A549 (cell line): ENCODE data around the gene C1QTNF1. TPM values are rescaled to one million over a fixed set of nuclear protein-coding genes. Genes with fewer than 3 reads are reported as not detected.

Source experiments
- ATAC-seq, 2 experiments: fragments of 200-7000 bp in 1 of 2; fragments of >200 bp in 1 of 2; cut with Nextera tagmentation in 1 of 2; cut with Tn5 transposase in 1 of 2; 3 replicates each; pipeline versions ENCODE4 v1.8.0 to v1.9.1; 2018 to 2020; ENCODE audit warnings: mild to moderate bottlenecking in 1 of 2, moderate library complexity in 1 of 2
- CTCF ChIA-PET: fragments of 300-600 bp; sonication (Branson Sonifier 250); formaldehyde crosslinking; extraction: SDS; loops from one replicate; lab custom pipeline; 2021; ENCODE audit warnings: antibody characterized with exemption, inconsistent platforms; lab: Yijun Ruan, JAX
- POLR2A ChIA-PET: fragments of 350-600 bp; formaldehyde crosslinking; extraction: SDS; loops from one replicate; lab custom pipeline; 2021; ENCODE audit warnings: antibody characterized with exemption, inconsistent platforms; lab: Yijun Ruan, JAX
- DNase-seq, 2 experiments: peaks; one replicate each; pipeline versions ENCODE4 v3.0.0 to v3.0.0-alpha.2; 2011 to 2016; ENCODE audit warnings: low read depth in 1 of 2, low spot score in 1 of 2
- FAIRE-seq: peaks from 2 replicates; lab custom pipeline; 2011; peaks lifted over from hg19 to GRCh38; lab: Jason Lieb, UNC
- H3K27ac ChIP-seq, 2 experiments: fragments of >200 bp; sonication (Bioruptor Twin); formaldehyde crosslinking; 3 replicates each; pipeline ENCODE4 v1.5.1; 2016 to 2017
- H3K4me1 ChIP-seq: fragments of >200 bp; sonication (Bioruptor Twin); formaldehyde crosslinking; 3 replicates; pipeline ENCODE4 v1.6.1; 2016
- H3K4me2 ChIP-seq: fragments of >200 bp; sonication (Bioruptor Twin); formaldehyde crosslinking; 3 replicates; pipeline ENCODE4 v1.6.1; 2016
- H3K4me3 ChIP-seq: fragments of >200 bp; sonication (Bioruptor Twin); formaldehyde crosslinking; 3 replicates; pipeline ENCODE4 v1.5.1; 2016
- H3K9me3 ChIP-seq: fragments of >200 bp; sonication (Bioruptor Twin); formaldehyde crosslinking; 3 replicates; pipeline ENCODE4 v1.6.1; 2016
- BHLHE40 ChIP-seq: IDR thresholded peaks from 2 replicates; pipeline ENCODE4 v1.6.1; 2012; ENCODE audit warnings: low read depth, low read length, inconsistent platforms
- CBX8 ChIP-seq: fragments of 200-600 bp; sonication (generic); IDR thresholded peaks from 2 replicates; pipeline ENCODE4 v1.6.1; 2016
- EHMT2 ChIP-seq: fragments of 200-600 bp; sonication (generic); IDR thresholded peaks from 2 replicates; pipeline ENCODE4 v1.6.1; 2016; ENCODE audit warnings: antibody characterized with exemption, low read depth, mild to moderate bottlenecking, moderate library complexity
- FOSB ChIP-seq: fragments of 250-450 bp; sonication (Bioruptor Pico); IDR thresholded peaks from 2 replicates; pipeline ENCODE4 v1.5.0; 2020; ENCODE audit warnings: mild to moderate bottlenecking, moderate library complexity
- NPAS2 ChIP-seq: fragments of 250-450 bp; sonication (Bioruptor Pico); IDR thresholded peaks from 2 replicates; pipeline ENCODE4 v1.8.0; 2022; ENCODE audit warnings: mild to moderate bottlenecking, moderate library complexity, borderline replicate concordance
- POLR2A ChIP-seq: IDR thresholded peaks from 2 replicates; pipeline ENCODE4 v1.6.1; 2012; ENCODE audit warnings: mild to moderate bottlenecking, low read length
- WGBS: methylation state at CpG from one replicate; pipeline ENCODE4 v1.1.6; 2017; ENCODE audit errors: missing lambda C conversion rate; 5-methylcytosine and 5-hydroxymethylcytosine counted together
- polyA plus RNA-seq, 4 experiments: library from polyadenylated mRNA; depleted of rRNA in 3 of 4; stranded (reverse); fragments of >200 nt; fragmentation: RNase III in 1 of 4; extraction: RNeasy Plus Mini Kit Qiagen cat#74134 plus additional on column Dnase treatment in 1 of 4; gene quantifications; 2 replicates in 3 of 4; 3 replicates in 1 of 4; pipeline ENCODE4 v1.2.3, GENCODE V29; 2011 to 2017

Gene C1QTNF1
- polyA plus RNA-seq, 2 of the 4 experiments (the other 2 are of a cell fraction): 10.2 to 26.1 TPM

- TF ChIP-seq BHLHE40: no peak
- no peak for TF ChIP-seq CBX8
- TF ChIP-seq FOSB (CRISPR knock-in tag): no peak
- TF ChIP-seq POLR2A: no peak
These were observed 73.5 kb downstream of the C1QTNF1 start (continued) for GRCh38 chr17:79097226-79098055.

DNA sequence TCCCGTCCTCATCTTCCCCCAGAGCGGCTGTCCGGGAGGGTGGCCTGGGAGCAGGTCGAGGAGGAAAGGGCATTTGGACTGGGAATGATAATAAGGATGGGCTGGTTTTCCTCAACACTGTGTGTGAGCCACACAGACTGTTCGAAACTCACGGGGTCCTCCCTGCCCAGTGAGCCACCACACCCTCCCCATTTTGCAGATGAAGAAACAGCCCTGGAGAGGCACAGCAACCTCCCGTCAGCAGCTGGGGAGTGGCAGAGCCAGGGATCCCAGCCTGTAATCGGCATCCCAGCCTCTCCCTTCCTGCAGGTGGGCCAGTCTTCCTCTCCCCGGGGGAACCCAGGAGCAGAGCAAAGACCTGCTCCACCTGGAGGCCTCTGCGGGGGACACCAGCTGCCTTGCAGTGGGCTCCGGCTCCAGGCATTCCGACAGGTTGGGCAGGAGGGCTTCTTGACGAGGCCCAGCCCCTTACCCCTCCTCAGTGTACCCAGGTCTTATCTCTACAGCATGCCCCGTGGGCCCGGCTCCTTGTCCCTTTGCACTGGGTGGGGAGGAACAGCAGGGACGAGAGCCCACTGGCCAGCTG lies 74.4 kb downstream of the C1QTNF1 start:
- peak in 1 of 2 experiments; percentile 8; a peak in 2 of 6 replicates for ATAC-seq
- DNase-seq: no peak
- H3K4me3 ChIP-seq: no peak overlapping the region
- TF ChIP-seq NPAS2: no peak
- TF ChIP-seq EHMT2: no peak
- H3K4me1 ChIP-seq: 0 out of 3 replicates have a peak, but pooled peaks cover 6% of the 10 kb centered on the region
- WGBS: 76% methylated on average over 13 of the region's 16 CpGs
- ChIA-PET POLR2A (no interaction called here), CTCF (interaction anchor here (1.4 to 9.7 kb wide), 4 partner anchors 10 to 294 kb away, joined by 6 to 67 read pairs (median 19); no protein-coding TSS in a partner anchor)
- no peak for FAIRE-seq
- no peak overlapping the region for H3K4me2 ChIP-seq
- no peaks in the 10 kb centered on the region for H3K9me3 ChIP-seq
- no peak overlapping the region for H3K27ac ChIP-seq

Other genes with a start within 250 kb of the C1QTNF1 start
- gene CYTH1, start 241.9 kb upstream of the C1QTNF1 start, polyA plus RNA-seq (2011; rRNA removed): 36.0 and 38.5 TPM in 2 replicates
- 45.9 to 54.3 TPM (median 46.2 TPM) in 3 replicates for gene CYTH1, start 241.9 kb upstream of the C1QTNF1 start, polyA plus RNA-seq (2017; fragmentation: RNase III; extraction: RNeasy Plus Mini Kit Qiagen cat#74134 plus additional on column Dnase treatment)
- 49.0 and 59.0 TPM in 2 replicates for gene USP36, start 183.4 kb upstream of the C1QTNF1 start, polyA plus RNA-seq (2011; rRNA removed)
- gene USP36, start 183.4 kb upstream of the C1QTNF1 start, polyA plus RNA-seq (2017; fragmentation: RNase III; extraction: RNeasy Plus Mini Kit Qiagen cat#74134 plus additional on column Dnase treatment): 40.7 to 43.8 TPM (median 41.1 TPM) in 3 replicates
- gene CEP295NL, start 121.0 kb upstream of the C1QTNF1 start, polyA plus RNA-seq (2011; rRNA removed): 0.09 and 0.10 TPM in 2 replicates
- 0.13 to 0.34 TPM (median 0.29 TPM) in 3 replicates for gene CEP295NL, start 121.0 kb upstream of the C1QTNF1 start, polyA plus RNA-seq (2017; fragmentation: RNase III; extraction: RNeasy Plus Mini Kit Qiagen cat#74134 plus additional on column Dnase treatment)
- 68.1 and 77.8 TPM in 2 replicates for gene TIMP2, start 98.8 kb upstream of the C1QTNF1 start, polyA plus RNA-seq (2011; rRNA removed)
- gene TIMP2, start 98.8 kb upstream of the C1QTNF1 start, polyA plus RNA-seq (2017; fragmentation: RNase III; extraction: RNeasy Plus Mini Kit Qiagen cat#74134 plus additional on column Dnase treatment): 140 to 170 TPM (median 166 TPM) in 3 replicates
- 28.3 and 32.3 TPM in 2 replicates for gene LGALS3BP, start 44.2 kb upstream of the C1QTNF1 start, polyA plus RNA-seq (2011; rRNA removed)
- gene LGALS3BP, start 44.2 kb upstream of the C1QTNF1 start, polyA plus RNA-seq (2017; fragmentation: RNase III; extraction: RNeasy Plus Mini Kit Qiagen cat#74134 plus additional on column Dnase treatment): 59.5 to 66.1 TPM (median 60.0 TPM) in 3 replicates
- gene CANT1, start 14.4 kb upstream of the C1QTNF1 start, polyA plus RNA-seq (2011; rRNA removed): 65.5 and 70.0 TPM in 2 replicates
- 63.4 to 67.6 TPM (median 66.8 TPM) in 3 replicates for gene CANT1, start 14.4 kb upstream of the C1QTNF1 start, polyA plus RNA-seq (2017; fragmentation: RNase III; extraction: RNeasy Plus Mini Kit Qiagen cat#74134 plus additional on column Dnase treatment)
- 11.5 and 13.4 TPM in 2 replicates for gene ENGASE, start 50.7 kb downstream of the C1QTNF1 start, polyA plus RNA-seq (2011; rRNA removed)
- gene ENGASE, start 50.7 kb downstream of the C1QTNF1 start, polyA plus RNA-seq (2017; fragmentation: RNase III; extraction: RNeasy Plus Mini Kit Qiagen cat#74134 plus additional on column Dnase treatment): 33.8 to 41.7 TPM (median 38.0 TPM) in 3 replicates